Brain microvascular endothelial cell (primary cell): ENCODE results near the gene TCF25.

Source experiments
- DNase-seq: peaks from one replicate; pipeline ENCODE4 v3.0.0-alpha.2; 2020
- H3K27ac ChIP-seq: fragments of 250-450 bp; sonication (Bioruptor Pico); 2 replicates; pipeline ENCODE4 v1.5.1; 2020; ENCODE audit warnings: mild to moderate bottlenecking, moderate library complexity
- H3K27me3 ChIP-seq: fragments of 250-450 bp; sonication (Bioruptor Pico); replicated peaks from 2 replicates; pipeline ENCODE4 v1.5.1; 2020; ENCODE audit warnings: mild to moderate bottlenecking
- H3K36me3 ChIP-seq: fragments of 250-450 bp; sonication (Bioruptor Pico); replicated peaks from 2 replicates; pipeline ENCODE4 v1.5.1; 2020; ENCODE audit warnings: mild to moderate bottlenecking
- H3K4me3 ChIP-seq: 2 replicates; pipeline ENCODE4 v1.5.1; 2011; ENCODE audit warnings: low read depth, mild to moderate bottlenecking, control low read depth, low read length, moderate library complexity
- CTCF ChIP-seq: IDR thresholded peaks from 2 replicates; pipeline ENCODE4 v1.5.1; 2011; ENCODE audit warnings: low read depth, mild to moderate bottlenecking, moderate library complexity, low read length, control low read depth, inconsistent platforms; ENCODE audit errors: missing control alignments
- in situ Hi-C: cut with HindIII; loops from 2 replicates; pipeline ENCODE4 v1.10.0; 2017; ENCODE audit warnings: low sequenced_read_pairs, low pct_ligation_motif_present

The TCF25 gene

GRCh38 chr16:89861648-89862047 lies 11.7 kb upstream of the TCF25 start:
- no peaks in the 10 kb centered on the region for H3K27me3 ChIP-seq
- no peak for TF ChIP-seq CTCF
- no peak overlapping the region for H3K4me3 ChIP-seq
- DNase-seq = no peak
- in situ Hi-C loops = no loop called here
- no peaks in the 10 kb centered on the region for H3K36me3 ChIP-seq
- no peak overlapping the region for H3K27ac ChIP-seq

- TF ChIP-seq CTCF = no peak
- H3K27ac ChIP-seq = no peak overlapping the region
- H3K36me3 ChIP-seq = no peaks in the 10 kb centered on the region
- no peak for DNase-seq
- in situ Hi-C loops = no loop called here
- no peaks in the 10 kb centered on the region for H3K27me3 ChIP-seq
- H3K4me3 ChIP-seq = no peak overlapping the region
Observed at GRCh38 chr16:89862732-89863131, 10.7 kb upstream of the TCF25 start.

- no peak for TF ChIP-seq CTCF
- in situ Hi-C loops = no loop called here
- H3K36me3 ChIP-seq = no peaks in the 10 kb centered on the region
- no peaks in the 10 kb centered on the region for H3K27me3 ChIP-seq
- H3K4me3 ChIP-seq = no peak overlapping the region
- peak overlapping the region; percentile 21 for H3K27ac ChIP-seq
- DNase-seq = peak; percentile 49
Observed at GRCh38 chr16:89863741-89864526, 9.5 kb upstream of the TCF25 start.

- TF ChIP-seq CTCF = no peak
- in situ Hi-C loops = no loop called here
- no peak for DNase-seq
- no peaks in the 10 kb centered on the region for H3K27me3 ChIP-seq
- H3K4me3 ChIP-seq = no peak overlapping the region
- H3K27ac ChIP-seq = peak overlapping the region; percentile 21
- no peaks in the 10 kb centered on the region for H3K36me3 ChIP-seq
Observed at GRCh38 chr16:89864527-89864820, 8.9 kb upstream of the TCF25 start.

- no peak for TF ChIP-seq CTCF
- no peaks in the 10 kb centered on the region for H3K27me3 ChIP-seq
- H3K27ac ChIP-seq = no peak overlapping the region
- H3K36me3 ChIP-seq = no peaks in the 10 kb centered on the region
- in situ Hi-C loops = no loop called here
- no peak for DNase-seq
- H3K4me3 ChIP-seq = no peak overlapping the region
Observed at GRCh38 chr16:89867918-89868317, 5.5 kb upstream of the TCF25 start.

GRCh38 chr16:89869911-89870310 lies 3.5 kb upstream of the TCF25 start:
- in situ Hi-C loops = no loop called here
- H3K27me3 ChIP-seq = no peaks in the 10 kb centered on the region
- TF ChIP-seq CTCF = no peak

More at GRCh38 chr16:89869911-89870310, 3.5 kb upstream of the TCF25 start:
- Histone ChIP-seq H3K4me3 (no peak overlapping the region), H3K36me3 (peaks cover 3% of the 10 kb centered on the region), H3K27ac (no peak overlapping the region)
- no peak for DNase-seq
